GM03348 (cell line): Measurements from ENCODE around the gene ATXN3.

Experiments
- DNase-seq: peaks from one replicate; pipeline ENCODE4 v3.0.0; 2012; ENCODE audit warnings: low spot score

Gene ATXN3

DNA sequence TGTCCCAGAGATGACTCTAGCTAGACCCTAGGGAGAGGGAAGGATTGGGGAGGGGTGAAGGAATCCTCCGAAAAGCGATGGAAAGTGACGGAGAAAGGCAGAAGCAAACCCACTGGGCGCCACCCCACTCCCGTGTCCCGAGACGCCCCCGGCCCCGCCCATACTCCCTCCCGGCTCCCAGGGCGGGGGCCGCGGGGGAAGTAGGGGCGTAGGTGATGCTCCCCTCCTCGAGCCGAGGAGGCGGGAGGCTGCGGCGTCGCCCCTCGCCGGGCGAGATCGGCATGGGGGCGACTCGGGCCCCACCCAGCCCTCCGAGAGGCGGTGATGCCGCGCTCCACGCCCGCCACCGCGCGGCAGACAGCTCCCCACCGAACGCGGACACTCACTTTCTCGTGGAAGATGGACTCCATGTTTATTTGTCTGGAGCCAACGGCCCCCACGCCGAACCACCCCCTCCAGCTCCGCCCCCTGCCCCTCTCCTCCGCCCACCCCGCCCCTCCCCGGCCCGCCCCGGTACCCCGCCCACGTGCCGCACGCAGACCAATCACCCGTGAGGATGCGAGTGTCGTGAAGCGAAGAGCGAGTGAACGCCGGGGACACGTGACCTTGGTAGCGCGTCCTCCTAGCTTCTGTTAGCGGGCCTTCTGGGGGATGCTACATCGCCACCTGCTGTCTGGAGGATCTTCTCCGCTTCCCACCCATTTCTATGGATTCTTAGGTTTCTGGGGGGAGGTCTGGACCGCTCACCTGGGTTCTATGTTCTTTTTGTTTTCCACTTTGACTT, at the start of gene ATXN3:
Gene ATXN3 (minus strand): TSS at position 440 of the 784 bp plus-strand sequence. CDS start 30 bp downstream, at position 410.
- DNase-seq = peak; percentile 99

DNA sequence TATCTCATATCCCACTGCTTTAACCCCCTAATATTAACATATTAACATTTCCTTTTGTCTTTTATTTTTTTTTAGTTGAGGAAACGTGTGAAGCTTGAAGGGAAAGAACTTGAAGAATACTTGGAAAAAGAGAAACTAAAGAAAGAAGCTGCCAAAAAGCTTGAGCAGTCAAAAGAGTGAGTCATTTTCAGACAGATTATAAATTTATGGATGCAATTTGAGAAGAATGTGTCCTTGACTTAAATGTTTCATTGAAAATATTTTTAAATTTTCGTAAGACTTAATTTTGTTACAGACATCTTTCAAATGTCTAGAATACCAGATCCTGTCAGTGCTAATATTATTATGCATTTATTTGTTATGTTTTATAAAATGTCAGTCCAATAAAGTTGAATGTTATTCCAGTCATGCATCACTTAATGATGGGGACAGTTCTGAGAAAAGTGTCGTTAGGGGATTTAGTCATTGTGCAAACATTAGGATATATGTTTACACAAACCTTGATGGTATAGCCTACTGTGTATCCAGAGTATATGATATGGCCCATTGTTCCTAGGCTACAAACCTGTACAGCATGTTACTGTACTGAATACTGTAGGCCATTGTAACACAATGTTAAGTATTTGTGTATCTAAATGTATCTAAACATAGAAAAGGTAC, 48.0 kb upstream of the ATXN3 start:
- peak; percentile 43 for DNase-seq

DNA sequence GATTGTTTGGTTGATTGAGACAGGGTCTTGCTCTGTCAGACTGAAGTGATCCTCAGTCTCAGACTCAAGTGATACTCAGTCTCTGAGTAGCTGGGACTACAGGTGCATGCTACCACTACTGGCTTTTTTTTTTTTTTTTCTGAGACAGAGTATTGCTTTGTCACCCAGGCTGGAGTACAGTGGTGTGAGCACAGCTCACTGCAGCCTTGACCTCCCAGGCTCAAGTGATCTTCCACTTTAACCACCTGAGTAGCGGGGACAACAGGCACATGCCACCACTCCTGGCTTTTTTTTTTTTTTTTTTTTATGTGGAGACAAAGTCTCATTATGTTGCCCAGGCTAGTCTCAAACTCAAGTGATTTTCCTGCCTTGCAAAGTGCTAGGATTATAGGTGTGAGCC, 47.2 kb upstream of the ATXN3 start:
- DNase-seq = no peak

DNA sequence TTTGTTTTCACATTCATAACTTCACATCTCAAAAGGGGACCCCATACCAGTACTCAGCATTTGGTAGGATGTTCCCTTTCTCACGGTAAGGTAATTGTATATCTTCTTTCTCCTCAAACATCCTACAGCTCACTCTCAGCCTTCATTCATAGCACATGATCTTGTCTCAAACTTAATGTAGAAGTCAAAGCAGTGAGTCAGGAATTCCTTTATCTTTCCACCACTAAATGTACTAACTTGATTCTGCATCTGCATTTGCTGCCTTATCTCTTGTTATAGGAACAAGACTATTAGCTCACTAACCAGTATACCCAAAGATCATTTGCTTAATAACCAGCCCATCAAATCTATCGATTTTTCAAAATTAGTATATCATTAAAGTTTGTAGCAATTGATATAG, 38.3 kb upstream of the ATXN3 start:
- peak; percentile 8 for DNase-seq

GRCh38 chr14:92143962-92144361, 37.6 kb upstream of the ATXN3 start:
- DNase-seq = no peak

DNA sequence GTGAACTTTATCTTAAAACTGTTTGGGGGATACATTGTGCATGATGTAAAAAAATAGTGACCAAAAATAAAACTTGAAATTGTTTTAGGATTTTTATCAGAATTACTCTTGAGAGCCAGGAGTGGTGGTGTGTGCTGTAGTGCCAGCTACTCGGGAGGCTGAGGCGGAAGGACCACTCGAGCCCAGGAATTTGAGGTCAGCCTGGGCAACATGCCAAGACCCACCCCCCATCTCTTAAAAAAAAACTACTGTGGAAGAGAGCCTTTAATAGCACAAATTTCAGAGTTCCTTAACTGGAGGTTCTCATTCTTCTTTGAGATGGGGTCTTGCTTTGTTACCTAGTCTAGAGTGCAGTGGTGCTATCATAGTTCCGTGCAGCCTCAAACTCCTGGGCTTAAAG, 36.9 kb upstream of the ATXN3 start:
- DNase-seq = no peak

DNA sequence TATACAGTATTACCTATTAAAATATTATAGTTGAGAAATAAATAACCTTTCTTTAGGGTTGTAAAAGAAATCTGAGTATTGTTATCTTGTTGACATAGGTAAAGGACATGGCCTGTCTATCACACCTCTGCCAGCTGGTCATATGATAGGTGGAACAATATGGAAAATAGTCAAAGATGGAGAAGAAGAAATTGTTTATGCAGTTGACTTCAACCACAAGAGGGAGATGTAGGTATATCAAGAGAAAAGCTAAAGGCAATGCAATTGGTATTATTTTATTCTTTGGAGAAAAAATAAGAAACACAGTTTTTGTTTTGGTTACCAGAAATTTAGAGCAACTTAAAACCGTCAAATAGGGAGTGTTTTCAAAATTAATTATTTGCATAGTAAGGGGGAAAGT, 28.9 kb upstream of the ATXN3 start:
- DNase-seq = peak; percentile 46

DNA sequence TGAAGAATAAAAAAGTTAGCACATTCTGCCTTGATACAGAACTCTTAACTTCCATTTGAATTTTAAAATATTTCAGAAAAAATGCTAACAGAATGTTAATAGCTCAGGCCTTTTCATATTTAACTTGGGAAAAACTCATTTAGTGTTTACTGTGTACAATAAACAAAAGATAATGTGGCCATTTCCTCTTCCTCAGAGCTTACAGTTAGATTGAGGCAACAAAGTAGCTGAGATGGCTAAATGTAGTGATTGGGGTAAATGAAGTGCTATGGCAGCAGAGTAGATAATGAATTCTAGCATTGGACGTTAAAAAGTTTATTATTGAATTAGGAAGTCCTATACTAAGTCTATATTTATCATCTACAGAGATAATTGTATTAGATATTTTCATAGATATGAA, 28.1 kb upstream of the ATXN3 start:
- no peak for DNase-seq

DNA sequence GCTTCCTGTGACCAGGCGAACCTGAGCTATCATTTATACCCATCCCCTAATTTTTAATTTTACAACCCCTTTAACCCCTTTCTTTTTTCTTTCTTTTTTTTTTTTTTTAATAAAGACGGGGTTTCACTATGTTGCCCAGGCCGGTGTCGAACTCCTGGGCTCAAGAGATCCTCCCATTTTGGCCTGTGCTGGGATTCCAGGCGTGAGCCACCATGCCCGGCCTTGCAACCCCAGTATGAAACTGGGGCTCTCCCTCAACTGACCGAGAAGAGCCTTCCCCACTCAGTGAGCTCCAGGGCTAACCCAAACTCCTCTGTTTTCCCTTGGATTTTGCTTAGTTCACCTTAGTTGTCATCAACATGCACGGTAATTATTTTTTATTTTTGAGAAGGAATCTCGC, 16.4 kb upstream of the ATXN3 start:
- peak; percentile 18 for DNase-seq

GRCh38 chr14:92122351-92122677, 15.9 kb upstream of the ATXN3 start:
- peak; percentile 43 for DNase-seq

GRCh38 chr14:92121670-92122350, 15.4 kb upstream of the ATXN3 start, which contains the start of the genes CPSF2 and NDUFB1:
CPSF2 (plus strand) TSS chr14:92121969; CDS start chr14:92130985, 9,016 bp downstream.
NDUFB1 (minus strand) TSS chr14:92121706; CDS start chr14:92117637, 4,069 bp downstream.
- peak; percentile 94 for DNase-seq

- DNase-seq = peak; percentile 56
Measured at GRCh38 chr14:92121207-92121669, 14.9 kb upstream of the ATXN3 start.

- no peak for DNase-seq
Measured at GRCh38 chr14:92109490-92109889, 3.1 kb upstream of the ATXN3 start.

DNA sequence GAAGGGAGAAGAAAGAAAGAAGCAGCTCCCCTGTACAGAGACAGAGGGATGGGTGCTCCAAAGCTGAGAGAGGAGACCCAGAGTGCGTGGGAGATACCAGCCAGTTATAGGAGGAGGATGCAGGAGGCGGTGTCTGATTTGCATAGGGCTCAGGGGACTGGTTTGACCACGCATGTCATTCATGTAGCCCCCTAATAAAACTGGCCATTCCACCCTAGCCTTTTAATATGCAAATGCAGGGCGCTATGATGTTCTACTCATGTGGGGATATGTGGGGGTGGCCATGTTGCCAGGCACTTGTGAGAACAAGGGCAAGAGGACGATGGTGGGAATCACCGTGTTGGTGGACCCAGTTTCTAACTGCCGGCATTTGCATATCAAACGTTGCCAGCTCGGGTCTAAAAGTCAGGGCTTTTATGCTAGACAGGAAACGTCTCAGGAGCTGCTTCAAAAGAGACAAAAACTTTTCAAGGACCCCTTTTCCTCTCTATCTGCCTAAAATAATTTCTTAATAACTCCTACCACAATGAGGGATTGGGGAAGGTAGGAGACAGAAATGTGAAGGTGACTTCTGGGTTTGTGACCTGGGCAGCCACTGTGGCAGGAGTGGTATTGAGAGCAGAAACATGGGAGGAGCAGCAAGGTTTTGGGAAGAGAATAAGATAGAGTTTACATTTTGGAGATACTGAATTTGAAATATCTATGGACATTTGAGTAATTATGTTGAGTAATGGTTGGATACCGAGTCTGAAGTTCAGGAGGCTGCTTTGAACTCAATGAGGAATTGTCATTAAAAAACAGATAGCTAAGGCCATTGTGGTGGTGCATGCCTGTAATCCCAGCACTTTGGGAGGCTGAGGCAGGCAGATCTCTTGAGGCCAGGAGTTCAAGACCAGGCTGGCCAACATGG, 2.2 kb upstream of the ATXN3 start:
- DNase-seq = no peak

DNA sequence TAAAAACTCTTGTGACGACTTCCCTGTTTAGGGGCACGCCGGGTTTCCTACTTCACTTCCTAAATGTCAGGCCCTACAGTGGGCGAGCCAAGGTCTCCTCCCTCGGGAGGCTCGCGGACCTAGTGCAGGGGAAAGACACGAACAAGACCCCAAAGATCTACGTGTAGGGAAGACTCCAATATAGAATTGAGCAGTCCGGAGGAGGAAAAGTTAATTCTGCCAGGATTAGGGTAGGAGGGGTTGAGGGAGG, 564 bp downstream of the ATXN3 start:
- DNase-seq = no peak

DNA sequence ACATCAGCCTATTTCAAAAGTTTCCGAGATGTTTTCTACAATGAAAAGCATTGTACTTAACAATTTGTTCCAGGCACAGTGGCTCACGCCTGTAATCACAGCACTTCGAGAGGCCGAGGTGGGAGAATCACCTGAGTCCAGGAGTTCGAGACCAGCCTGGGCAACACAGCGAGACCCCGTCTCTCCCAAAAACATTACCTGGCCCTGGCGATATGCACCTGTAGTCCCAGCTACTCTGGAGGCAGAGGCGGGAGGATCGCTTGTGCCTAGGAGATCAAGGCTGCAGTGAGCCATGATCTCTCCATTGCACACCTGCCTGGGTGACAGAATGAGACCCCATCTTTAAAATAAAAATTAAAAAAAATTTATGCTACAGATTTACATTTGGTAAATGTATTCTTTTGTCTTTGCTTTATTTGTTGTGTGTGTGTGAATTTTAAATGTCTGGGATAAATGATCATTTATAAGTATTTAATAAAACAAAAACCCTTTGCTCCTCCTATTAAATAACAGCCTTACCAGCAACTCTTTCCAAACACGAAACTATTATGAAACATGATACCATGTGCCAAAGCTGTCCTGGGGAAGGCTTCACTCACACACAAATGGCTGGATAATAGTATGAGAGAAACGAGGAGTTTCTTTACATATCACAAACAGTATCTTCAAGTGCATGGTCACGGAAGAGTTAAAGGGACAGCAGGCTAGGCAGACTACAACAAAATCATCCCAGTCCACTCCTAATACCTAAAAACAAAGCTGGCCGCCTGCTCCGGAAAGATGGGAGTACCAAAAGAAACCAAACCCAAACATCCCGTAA, 1.1 kb downstream of the ATXN3 start:
- peak; percentile 58 for DNase-seq

DNA sequence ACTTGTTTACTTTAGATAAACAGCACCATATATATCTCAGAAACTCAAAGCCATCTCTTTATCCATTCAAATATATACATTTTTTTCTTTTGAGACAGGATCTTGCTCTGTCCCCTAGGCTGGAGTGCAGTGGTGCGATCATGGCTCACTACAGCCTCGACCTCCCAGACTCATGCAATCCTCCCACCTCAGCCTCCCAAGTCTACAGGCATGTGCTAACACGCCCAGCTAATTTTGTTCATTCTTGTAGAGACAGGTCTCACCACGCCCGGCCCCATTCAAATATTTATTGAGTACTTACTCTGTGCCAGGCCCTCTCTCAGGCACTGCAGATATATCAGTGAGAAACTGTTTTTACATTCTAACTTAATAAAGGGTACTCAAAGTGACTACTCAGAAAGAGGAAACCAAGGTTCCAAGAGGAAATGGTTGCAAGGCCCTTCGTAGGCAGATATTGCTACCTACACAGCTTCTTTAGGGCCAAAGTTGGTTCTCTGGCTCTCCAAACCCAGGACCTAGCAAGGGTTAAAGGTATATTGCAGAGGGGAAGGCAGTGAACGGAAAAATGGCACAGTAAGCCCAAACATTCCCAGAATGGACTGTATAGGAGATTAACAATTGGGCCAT, 2.9 kb downstream of the ATXN3 start:
- no peak for DNase-seq

DNA sequence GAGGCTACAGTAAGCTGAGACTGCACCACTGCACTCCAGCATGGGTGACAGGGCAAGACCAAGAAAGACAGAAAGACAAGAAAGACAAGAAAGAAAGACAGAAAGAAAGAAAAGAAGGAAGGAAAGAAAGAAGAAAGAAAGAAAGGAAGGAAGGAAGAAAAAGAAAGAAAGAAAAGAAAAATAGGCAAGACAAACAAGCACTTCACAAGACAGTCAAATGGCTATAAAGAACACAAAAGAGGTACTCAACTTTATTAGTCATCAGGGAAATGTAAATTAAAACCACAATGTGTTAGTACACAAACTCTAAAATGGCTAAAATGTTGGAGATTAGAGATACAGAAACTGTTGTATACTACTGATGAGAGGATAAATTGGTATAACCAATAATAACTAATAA, 6.6 kb downstream of the ATXN3 start:
- DNase-seq = no peak

DNA sequence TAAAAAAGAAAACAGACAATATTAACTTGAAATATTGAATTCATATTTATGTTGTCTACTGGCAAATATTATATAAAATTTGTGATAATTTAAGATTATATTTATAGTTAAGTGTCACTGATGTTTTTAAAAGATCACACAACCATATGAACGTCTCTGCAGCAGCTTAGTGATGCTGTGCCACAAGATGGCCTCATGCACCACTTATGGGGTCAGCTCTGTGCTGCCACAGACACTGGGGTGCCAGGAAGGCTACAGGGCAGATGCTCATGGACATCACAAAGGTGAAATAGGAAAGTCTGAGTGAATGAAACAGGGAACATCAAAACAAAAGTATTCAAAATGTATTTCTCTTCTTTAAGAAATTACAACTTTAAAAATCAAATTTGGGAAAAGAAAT, 13.1 kb downstream of the ATXN3 start:
- no peak for DNase-seq

GRCh38 chr14:92088494-92088893, 17.9 kb downstream of the ATXN3 start:
- DNase-seq = no peak

- DNase-seq = no peak
Measured at GRCh38 chr14:92074555-92074954, 31.8 kb downstream of the ATXN3 start.
